ENCODE data around the gene SLC43A3.
"Not testable (repeated sequence)": the region's sequence is repeated elsewhere in the genome, so short reads cannot be mapped to it uniquely, and the experiment has no call there.

Gene SLC43A3

GRCh38 chr11:57459164-57460021 is 32.5 kb upstream of the SLC43A3 start:
- no peak for DNase-seq

GRCh38 chr11:57458410-57459163 is 31.7 kb upstream of the SLC43A3 start:
- DNase-seq, result peak; percentile 57

GRCh38 chr11:57458060-57458409 is 31.1 kb upstream of the SLC43A3 start:
- DNase-seq, result no peak

GRCh38 chr11:57457643-57458023 is 30.7 kb upstream of the SLC43A3 start:
- DNase-seq, result no peak

- peak; percentile 69 for DNase-seq
Observed at GRCh38 chr11:57456960-57457642, 30.2 kb upstream of the SLC43A3 start.

GRCh38 chr11:57453543-57454177 is 26.7 kb upstream of the SLC43A3 start:
- DNase-seq, result no peak

GRCh38 chr11:57446055-57446454 is 19.1 kb upstream of the SLC43A3 start:
- no peak for DNase-seq

GRCh38 chr11:57445122-57445394 is 18.1 kb upstream of the SLC43A3 start:
- not testable (repeated sequence) for DNase-seq

- no peak for DNase-seq
Observed at GRCh38 chr11:57444362-57445121, 17.6 kb upstream of the SLC43A3 start.

- DNase-seq, result no peak
Observed at GRCh38 chr11:57440744-57441414, 14.0 kb upstream of the SLC43A3 start.

- no peak for DNase-seq
Observed at GRCh38 chr11:57439786-57440185, 12.9 kb upstream of the SLC43A3 start.

- no peak for DNase-seq
Observed at GRCh38 chr11:57438345-57439285, 11.7 kb upstream of the SLC43A3 start.

GRCh38 chr11:57436031-57436430 is 9.1 kb upstream of the SLC43A3 start:
- no peak for DNase-seq

- no peak for DNase-seq
Observed at GRCh38 chr11:57434640-57435546, 8.0 kb upstream of the SLC43A3 start.

GRCh38 chr11:57432714-57433163 is 5.8 kb upstream of the SLC43A3 start:
- no peak for DNase-seq

GRCh38 chr11:57432149-57432561 is 5.2 kb upstream of the SLC43A3 start:
- no peak for DNase-seq

GRCh38 chr11:57430952-57431351 is 4.0 kb upstream of the SLC43A3 start:
- no peak for DNase-seq

- no peak for DNase-seq
Observed at GRCh38 chr11:57429946-57430345, 3.0 kb upstream of the SLC43A3 start.

- DNase-seq, result no peak
Observed at GRCh38 chr11:57428643-57429042, 1.7 kb upstream of the SLC43A3 start.

- no peak for DNase-seq
Observed at GRCh38 chr11:57427727-57428082, 784 bp upstream of the SLC43A3 start.

Data from T-helper 9 cell (primary cell).